ENCODE data around the gene TMOD1.

The TMOD1 gene

DNA sequence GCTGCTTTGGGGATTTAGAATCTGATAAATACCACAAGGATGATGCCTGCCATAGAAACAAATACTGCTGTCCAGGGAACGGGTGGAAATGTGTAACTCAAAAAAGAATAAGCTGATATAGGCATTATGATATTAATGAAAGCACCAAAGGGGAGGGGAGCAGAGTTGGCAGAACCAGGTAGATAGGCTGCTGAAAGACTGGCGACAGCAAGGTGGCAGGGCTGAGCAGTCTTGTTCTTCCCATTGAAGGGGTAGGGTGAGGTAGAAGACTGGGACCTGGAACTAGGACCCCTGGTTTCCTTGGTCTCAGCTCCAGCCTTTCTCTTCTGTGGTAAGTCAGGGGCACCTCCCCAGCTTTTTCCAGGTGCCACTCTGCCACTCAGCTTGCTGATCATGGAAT is 31.4 kb upstream of the TMOD1 start:
- no peak for DNase-seq (ENCODE audit: low read depth in 2 of 2)
- TF ChIP-seq, protein P1, sequence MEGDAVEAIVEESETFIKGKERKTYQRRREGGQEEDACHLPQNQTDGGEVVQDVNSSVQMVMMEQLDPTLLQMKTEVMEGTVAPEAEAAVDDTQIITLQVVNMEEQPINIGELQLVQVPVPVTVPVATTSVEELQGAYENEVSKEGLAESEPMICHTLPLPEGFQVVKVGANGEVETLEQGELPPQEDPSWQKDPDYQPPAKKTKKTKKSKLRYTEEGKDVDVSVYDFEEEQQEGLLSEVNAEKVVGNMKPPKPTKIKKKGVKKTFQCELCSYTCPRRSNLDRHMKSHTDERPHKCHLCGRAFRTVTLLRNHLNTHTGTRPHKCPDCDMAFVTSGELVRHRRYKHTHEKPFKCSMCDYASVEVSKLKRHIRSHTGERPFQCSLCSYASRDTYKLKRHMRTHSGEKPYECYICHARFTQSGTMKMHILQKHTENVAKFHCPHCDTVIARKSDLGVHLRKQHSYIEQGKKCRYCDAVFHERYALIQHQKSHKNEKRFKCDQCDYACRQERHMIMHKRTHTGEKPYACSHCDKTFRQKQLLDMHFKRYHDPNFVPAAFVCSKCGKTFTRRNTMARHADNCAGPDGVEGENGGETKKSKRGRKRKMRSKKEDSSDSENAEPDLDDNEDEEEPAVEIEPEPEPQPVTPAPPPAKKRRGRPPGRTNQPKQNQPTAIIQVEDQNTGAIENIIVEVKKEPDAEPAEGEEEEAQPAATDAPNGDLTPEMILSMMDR (IDR thresholded peaks at IDR 0.05; ENCODE audit: low read depth, low read length), result peak; percentile 18
- H3K4me3 ChIP-seq (replicated peaks in 1 of 2; ENCODE audit: low read depth in 2 of 2, low read length in 2 of 2), result no peak overlapping the region

DNA sequence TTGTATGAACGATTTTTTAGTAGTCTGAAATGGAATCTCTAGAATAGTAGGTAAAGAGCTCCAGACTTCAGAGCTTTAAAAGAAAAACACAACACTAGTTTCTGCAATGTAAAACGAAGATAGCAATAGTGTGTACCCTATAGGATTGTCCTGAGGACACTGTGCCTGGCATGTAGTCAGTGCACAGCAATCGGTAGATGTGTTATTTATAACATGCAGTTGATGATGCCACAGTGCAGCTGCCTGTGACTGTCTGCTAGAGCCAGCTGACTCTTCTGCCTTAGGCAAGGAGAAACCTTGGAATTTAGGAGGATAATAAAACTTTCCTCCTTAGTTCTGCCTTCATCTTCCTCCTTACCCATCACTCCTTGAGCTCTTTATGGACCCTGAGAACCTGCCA is 27.7 kb upstream of the TMOD1 start:
- no peak overlapping the region for H3K4me3 ChIP-seq (replicated peaks in 1 of 2; ENCODE audit: low read depth in 2 of 2, low read length in 2 of 2)
- TF ChIP-seq, protein P1 (IDR thresholded peaks at IDR 0.05; ENCODE audit: low read depth, low read length), result no peak
- DNase-seq (ENCODE audit: low read depth in 2 of 2), result no peak

DNA sequence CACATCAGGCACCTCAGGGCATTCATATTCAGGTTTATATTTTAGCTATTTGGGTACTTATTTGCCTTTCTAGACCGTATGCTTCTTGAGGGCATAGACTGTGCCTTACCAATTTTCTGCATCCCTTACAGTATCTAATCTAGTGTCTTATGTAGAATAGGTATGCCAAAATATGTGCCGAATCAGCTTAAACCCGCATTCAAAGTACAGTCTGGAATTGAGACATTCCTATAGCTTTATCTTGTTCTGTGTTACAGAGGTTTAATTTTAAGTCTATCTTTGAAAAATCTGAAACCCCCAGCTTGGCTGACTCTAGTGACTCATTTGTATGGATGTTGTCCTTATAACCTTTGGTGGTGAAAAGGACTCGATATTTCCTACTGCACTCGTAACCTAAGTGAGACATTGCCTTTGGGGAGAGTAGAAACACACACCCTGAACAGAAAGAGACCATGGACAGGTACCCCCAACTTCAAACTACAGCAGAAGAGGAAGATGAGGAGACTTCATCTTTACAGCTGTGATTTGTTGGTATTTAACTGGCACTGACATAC is 27.0 kb upstream of the TMOD1 start:
- TF ChIP-seq, protein P1 (IDR thresholded peaks at IDR 0.05; ENCODE audit: low read depth, low read length), result no peak
- peak in 1 of 2 donors; percentile 12 for DNase-seq (ENCODE audit: low read depth in 2 of 2)
- no peak overlapping the region for H3K4me3 ChIP-seq (replicated peaks in 1 of 2; ENCODE audit: low read depth in 2 of 2, low read length in 2 of 2)

DNA sequence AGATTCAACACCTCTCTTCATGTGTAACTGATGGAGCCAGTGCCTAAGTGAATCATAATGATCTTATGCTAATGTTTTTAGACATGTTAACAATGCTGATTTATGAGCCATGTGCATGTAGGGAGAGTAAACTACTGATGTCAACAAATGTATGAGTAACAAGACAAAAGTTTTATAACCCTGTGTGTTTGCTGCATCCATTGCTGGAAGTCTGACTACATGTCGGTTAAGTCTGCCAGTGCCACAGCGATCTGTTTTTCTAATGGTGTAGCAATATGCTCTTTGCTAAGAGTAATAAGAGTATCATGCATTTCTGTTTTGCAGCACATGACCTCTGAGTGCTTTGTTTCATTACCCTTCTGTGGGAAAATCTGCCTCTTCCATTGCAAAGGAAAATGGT is 26.4 kb upstream of the TMOD1 start:
- H3K4me3 ChIP-seq (replicated peaks in 1 of 2; ENCODE audit: low read depth in 2 of 2, low read length in 2 of 2), result no peak overlapping the region
- TF ChIP-seq, protein P1 (IDR thresholded peaks at IDR 0.05; ENCODE audit: low read depth, low read length), result no peak
- DNase-seq (ENCODE audit: low read depth in 2 of 2), result peak in 1 of 2 donors; percentile 14

DNA sequence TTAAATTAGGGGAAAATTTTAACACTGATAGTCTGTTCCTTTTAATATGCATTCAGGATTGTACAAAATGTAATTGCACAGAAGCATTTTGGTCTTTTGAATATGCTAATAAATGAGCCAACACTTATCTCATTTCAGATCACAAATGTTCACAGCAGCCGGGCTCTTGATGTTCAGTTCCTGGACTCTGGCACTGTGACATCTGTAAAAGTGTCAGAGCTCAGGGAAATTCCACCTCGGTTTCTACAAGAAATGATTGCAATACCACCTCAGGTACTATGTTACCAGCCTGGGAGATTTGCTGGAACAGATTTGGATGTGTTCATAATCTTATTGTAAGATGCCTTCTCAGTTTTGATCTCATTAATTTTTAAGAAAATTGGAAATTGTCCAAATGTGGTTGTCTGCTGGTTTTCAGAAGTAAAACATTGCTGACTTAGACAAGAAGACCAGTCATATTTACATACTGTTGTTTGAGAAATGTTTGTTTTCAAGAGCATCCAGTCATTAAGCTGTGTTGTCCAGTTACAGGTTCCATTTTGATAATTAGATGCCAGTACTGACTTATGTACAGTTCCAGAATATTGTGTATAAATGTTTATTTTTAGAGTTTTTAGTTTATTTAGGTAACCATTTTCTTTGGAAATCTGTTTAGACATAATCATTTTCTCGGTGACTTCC is 23.0 kb upstream of the TMOD1 start:
- DNase-seq (ENCODE audit: low read depth in 2 of 2), result no peak
- H3K4me3 ChIP-seq (replicated peaks in 1 of 2; ENCODE audit: low read depth in 2 of 2, low read length in 2 of 2), result no peak overlapping the region
- TF ChIP-seq, protein P1 (IDR thresholded peaks at IDR 0.05; ENCODE audit: low read depth, low read length), result no peak

DNA sequence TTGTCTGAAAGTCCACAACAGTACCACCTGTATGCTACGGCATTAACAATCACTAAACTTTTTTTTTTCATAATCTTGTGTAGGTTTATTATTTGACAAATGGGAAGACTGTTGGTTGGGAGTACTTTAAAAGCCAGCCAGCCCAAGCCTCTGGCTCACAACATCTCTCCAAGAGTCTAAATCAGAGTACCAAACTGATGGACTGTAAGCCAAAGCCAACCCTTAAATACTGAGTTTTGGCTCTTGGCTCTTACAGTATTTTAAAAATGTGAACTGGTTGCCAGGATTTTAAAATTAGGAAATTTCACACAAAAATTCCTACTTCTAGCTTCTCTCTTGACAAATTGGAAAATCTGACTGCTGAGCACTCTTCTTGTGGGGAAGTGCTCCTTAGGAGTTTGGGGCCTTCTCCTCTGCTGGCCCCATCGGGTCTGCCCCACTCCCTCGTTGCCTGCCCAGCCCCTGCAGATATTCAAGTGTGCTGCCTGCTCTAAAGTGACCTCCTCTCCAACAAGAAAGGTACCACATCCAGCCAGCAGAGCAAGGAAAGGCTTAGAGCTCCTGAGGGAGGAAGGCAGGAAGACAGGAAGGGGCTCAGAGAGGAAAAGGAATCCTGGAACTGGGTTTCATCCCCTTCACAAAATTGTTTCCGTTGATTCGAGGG is 21.8 kb upstream of the TMOD1 start:
- H3K4me3 ChIP-seq (replicated peaks in 1 of 2; ENCODE audit: low read depth in 2 of 2, low read length in 2 of 2), result no peak overlapping the region
- peak in 1 of 2 donors; percentile 29 for DNase-seq (ENCODE audit: low read depth in 2 of 2)
- TF ChIP-seq, protein P1 (IDR thresholded peaks at IDR 0.05; ENCODE audit: low read depth, low read length), result no peak

All from cardiac fibroblast (primary cell).